GM13977 (cell line): ENCODE data around the gene GUCY1A1.

Experiments used
- DNase-seq: peaks from one replicate; pipeline ENCODE4 v3.0.0; 2012; ENCODE audit warnings: low spot score
- CTCF ChIP-seq: IDR thresholded peaks from 2 replicates; pipeline ENCODE4 v1.5.1; 2012; ENCODE audit warnings: mild to moderate bottlenecking, control low read depth; ENCODE audit not compliant: insufficient read depth; ENCODE audit errors: extremely low read depth, missing control alignments
- in situ Hi-C: fragments of 300-500 bp; cut with MboI; formaldehyde crosslinking; loops from one replicate; pipeline ENCODE4 v1.12.0; 2022; ENCODE audit warnings: low sequenced_read_pairs, low pct_unique_long_range_greater_than_20kb, mixed read lengths, inconsistent platforms; ENCODE audit not compliant: unreplicated experiment

Gene GUCY1A1

GRCh38 chr4:155741546-155741945, 74.9 kb downstream of the GUCY1A1 start:
- DNase-seq = no peak
- in situ Hi-C loops = no loop called here
- TF ChIP-seq CTCF = no peak

GRCh38 chr4:155742310-155743015, 75.8 kb downstream of the GUCY1A1 start:
- in situ Hi-C loops = no loop called here
- DNase-seq = no peak
- no peak for TF ChIP-seq CTCF

GRCh38 chr4:155745984-155746383, 79.3 kb downstream of the GUCY1A1 start:
- DNase-seq = no peak
- no peak for TF ChIP-seq CTCF
- in situ Hi-C loops = no loop called here

- TF ChIP-seq CTCF = no peak
- DNase-seq = no peak
- in situ Hi-C loops = no loop called here
These were observed 81.4 kb downstream of the GUCY1A1 start for GRCh38 chr4:155748039-155748438.

GRCh38 chr4:155749041-155749440, 82.4 kb downstream of the GUCY1A1 start:
- in situ Hi-C loops = no loop called here
- no peak for TF ChIP-seq CTCF
- DNase-seq = no peak

- DNase-seq = no peak
- in situ Hi-C loops = no loop called here
- no peak for TF ChIP-seq CTCF
These were observed 84.9 kb downstream of the GUCY1A1 start for GRCh38 chr4:155751569-155751968.
